H9 (cell line): ENCODE measurements around the gene TMEM187. TPM values are rescaled to one million over a fixed set of nuclear protein-coding genes. Genes with fewer than 3 reads are reported as not detected.
A peak's percentile ranks its signal among the peaks of the same experiment; 100 is the strongest.

Experiments
- DNase-seq: peaks from one replicate; pipeline ENCODE4 v3.0.0-alpha.2; 2017
- H2AFZ ChIP-seq: one replicate; pipeline ENCODE4 v1.6.1; 2013; ENCODE audit warnings: mild to moderate bottlenecking, low read length, control low read depth, moderate library complexity
- H2AK5ac ChIP-seq: 2 replicates; pipeline ENCODE4 v1.6.1; 2013; ENCODE audit warnings: low read length, control low read depth, mixed read lengths; ENCODE audit not compliant: insufficient read length
- H2BK120ac ChIP-seq: one replicate; pipeline ENCODE4 v1.6.1; 2013; ENCODE audit warnings: low read depth, mild to moderate bottlenecking, low read length, control low read depth, inconsistent platforms; ENCODE audit not compliant: poor library complexity, severe bottlenecking
- H2BK12ac ChIP-seq: 2 replicates; pipeline ENCODE4 v1.6.1; 2013; ENCODE audit warnings: low read length, control low read depth, mixed read lengths, low read depth; ENCODE audit not compliant: insufficient read length
- H2BK15ac ChIP-seq: 2 replicates; pipeline ENCODE4 v1.6.1; 2013; ENCODE audit warnings: low read depth, low read length, control low read depth
- H2BK20ac ChIP-seq: one replicate; pipeline ENCODE4 v1.6.1; 2013; ENCODE audit warnings: low read depth, mild to moderate bottlenecking, low read length, control low read depth, inconsistent platforms; ENCODE audit not compliant: poor library complexity, severe bottlenecking
- H2BK5ac ChIP-seq: 2 replicates; pipeline ENCODE4 v1.6.1; 2013; ENCODE audit warnings: low read length, control low read depth, mixed read lengths; ENCODE audit not compliant: insufficient read length
- H3K14ac ChIP-seq: 2 replicates; pipeline ENCODE4 v1.6.1; 2013; ENCODE audit warnings: low read length, control low read depth; ENCODE audit not compliant: insufficient read depth
- H3K18ac ChIP-seq: 2 replicates; pipeline ENCODE4 v1.6.1; 2013; ENCODE audit warnings: low read depth, mild to moderate bottlenecking, mixed read lengths, low read length, control low read depth; ENCODE audit not compliant: insufficient read length
- H3K23ac ChIP-seq: 2 replicates; pipeline ENCODE4 v1.6.1; 2013; ENCODE audit warnings: low read length, control low read depth, mixed read lengths, low read depth; ENCODE audit not compliant: insufficient read length
- H3K23me2 ChIP-seq: 2 replicates; pipeline ENCODE4 v1.6.1; 2013; ENCODE audit warnings: low read depth, mild to moderate bottlenecking, mixed read lengths, low read length, control low read depth; ENCODE audit not compliant: insufficient read length, poor library complexity, severe bottlenecking
- H3K27ac ChIP-seq: 2 replicates; pipeline ENCODE4 v1.5.1; 2013; ENCODE audit warnings: low read length, control low read depth, mixed read lengths, low read depth; ENCODE audit not compliant: insufficient read length
- H3K27me3 ChIP-seq: 2 replicates; pipeline ENCODE4 v1.6.1; 2013; ENCODE audit warnings: low read length, control low read depth, inconsistent platforms; ENCODE audit not compliant: insufficient read depth
- H3K4ac ChIP-seq: 2 replicates; pipeline ENCODE4 v1.6.1; 2013; ENCODE audit warnings: low read depth, mild to moderate bottlenecking, control low read depth, inconsistent platforms, low read length, moderate library complexity
- H3K4me1 ChIP-seq: 2 replicates; pipeline ENCODE4 v1.6.1; 2013; ENCODE audit warnings: low read length, control low read depth, inconsistent platforms; ENCODE audit not compliant: insufficient read depth
- H3K4me2 ChIP-seq: 2 replicates; pipeline ENCODE4 v1.6.1; 2013; ENCODE audit warnings: low read length, control low read depth, mixed read lengths; ENCODE audit not compliant: insufficient read length, insufficient read depth
- H3K56ac ChIP-seq: 2 replicates; pipeline ENCODE4 v1.6.1; 2013; ENCODE audit warnings: low read depth, mild to moderate bottlenecking, mixed read lengths, low read length, control low read depth; ENCODE audit not compliant: insufficient read length
- H3K79me1 ChIP-seq: 2 replicates; pipeline ENCODE4 v1.6.1; 2013; ENCODE audit warnings: low read depth, mild to moderate bottlenecking, moderate library complexity, low read length, control low read depth, inconsistent platforms; ENCODE audit not compliant: insufficient read depth, poor library complexity, severe bottlenecking
- H3K79me2 ChIP-seq: 2 replicates; pipeline ENCODE4 v1.6.1; 2013; ENCODE audit warnings: low read length, control low read depth, inconsistent platforms; ENCODE audit not compliant: insufficient read depth
- H3K9ac ChIP-seq: 2 replicates; pipeline ENCODE4 v1.6.1; 2013; ENCODE audit warnings: low read length, control low read depth, mixed read lengths; ENCODE audit not compliant: insufficient read length; ENCODE audit errors: extremely low read depth
- H3K9me3 ChIP-seq: one replicate; pipeline ENCODE4 v1.6.1; 2013; ENCODE audit warnings: low read depth, low read length, inconsistent platforms; ENCODE audit not compliant: control insufficient read depth
- H3T11ph ChIP-seq: one replicate; pipeline ENCODE4 v1.6.1; 2013; ENCODE audit warnings: mild to moderate bottlenecking, low read length, control low read depth, inconsistent platforms
- H4K20me1 ChIP-seq: one replicate; pipeline ENCODE4 v1.6.1; 2013; ENCODE audit not compliant: control insufficient read depth, insufficient read length, insufficient read depth
- H4K5ac ChIP-seq: 2 replicates; pipeline ENCODE4 v1.6.1; 2013; ENCODE audit warnings: low read depth, mild to moderate bottlenecking, mixed read lengths, low read length, control low read depth; ENCODE audit not compliant: insufficient read length
- H4K8ac ChIP-seq: replicated peaks from 2 replicates; pipeline ENCODE4 v1.6.1; 2013; ENCODE audit warnings: low read length, control low read depth, mixed read lengths, low read depth; ENCODE audit not compliant: insufficient read length
- H4K91ac ChIP-seq: 2 replicates; pipeline ENCODE4 v1.6.1; 2013; ENCODE audit warnings: low read depth, mild to moderate bottlenecking, moderate library complexity, mixed read lengths, low read length, control low read depth; ENCODE audit not compliant: insufficient read length
- H3K27ac Mint-ChIP-seq, 3 experiments: 2 replicates in 2 of 3; 3 replicates in 1 of 3; pipeline ENCODE4 v1.8.0; 2020 to 2021; ENCODE audit warnings: mixed read lengths in 3 of 3, mild to moderate bottlenecking in 1 of 3, moderate library complexity in 1 of 3
- H3K27me3 Mint-ChIP-seq: 2 replicates; pipeline ENCODE4 v1.8.0; 2021; ENCODE audit warnings: low read depth, mild to moderate bottlenecking, moderate library complexity, mixed read lengths
- H3K36me3 Mint-ChIP-seq, 3 experiments: 2 replicates in 2 of 3; 3 replicates in 1 of 3; pipeline ENCODE4 v1.8.0; 2020 to 2021; ENCODE audit warnings: low read depth in 3 of 3, mixed read lengths in 3 of 3; ENCODE audit not compliant: insufficient read depth in 1 of 3
- H3K4me1 Mint-ChIP-seq, 2 experiments: 2 replicates each; pipeline ENCODE4 v1.8.0; 2020; ENCODE audit warnings: mixed read lengths in 2 of 2
- H3K4me3 Mint-ChIP-seq, 2 experiments: 2 replicates in 1 of 2; 3 replicates in 1 of 2; pipeline ENCODE4 v1.8.0; 2020 to 2021; ENCODE audit warnings: mild to moderate bottlenecking in 2 of 2, mixed read lengths in 2 of 2, moderate library complexity in 1 of 2
- H3K9me3 Mint-ChIP-seq, 2 experiments: 2 replicates in 1 of 2; 3 replicates in 1 of 2; pipeline ENCODE4 v1.8.0; 2020; ENCODE audit warnings: mild to moderate bottlenecking in 2 of 2, mixed read lengths in 2 of 2, moderate library complexity in 1 of 2
- CTCF ChIP-seq: fragments of 200-600 bp; sonication (generic); conservative IDR thresholded peaks from 3 replicates; pipeline ENCODE4 v1.8.0; 2021; ENCODE audit warnings: antibody characterized with exemption, mild to moderate bottlenecking
- WGBS: extraction: QIAGEN DNeasy Blood & Tissue Kit; methylation state at CpG from one replicate; pipeline ENCODE4 v1.1.7; 2013; ENCODE audit warnings: missing lambda C conversion rate, low lambda C conversion rate, mixed read lengths; ENCODE audit not compliant: insufficient read length; ENCODE audit errors: extremely low coverage; 5-methylcytosine and 5-hydroxymethylcytosine counted together
- total RNA-seq: library from RNA; stranded (reverse); gene quantifications from 2 replicates; pipeline ENCODE4 v1.2.1, GENCODE V29; 2021

The TMEM187 gene
- total RNA-seq, 1 experiment from 2014 or later = 2.7 TPM

GRCh38 chrX:154015581-154016264, 43.2 kb downstream of the TMEM187 start:
- Histone ChIP-seq H3K23ac (no peak overlapping the region), H3K18ac (no peak overlapping the region), H2BK5ac (no peak overlapping the region), H2BK15ac (no peak overlapping the region), H4K20me1 (peaks cover 5% of the 10 kb centered on the region), H2BK12ac (no peak overlapping the region), H3K4ac (no peak overlapping the region), H3K79me1 (no peaks in the 10 kb centered on the region), H3K9me3 (no peaks in the 10 kb centered on the region), H2AK5ac (no peak overlapping the region), H3K27me3 (no peaks in the 10 kb centered on the region), H3K27ac (no peak overlapping the region), H3K23me2 (peaks cover 9% of the 10 kb centered on the region), H3K56ac (no peak overlapping the region), H3K14ac (no peak overlapping the region), H2BK20ac (no peak overlapping the region), H3T11ph (no peak overlapping the region), H3K4me2 (no peak overlapping the region), H2BK120ac (no peak overlapping the region), H2AFZ (no peak overlapping the region), H4K8ac (no peak overlapping the region), H3K4me1 (no peaks in the 10 kb centered on the region), H3K79me2 (no peaks in the 10 kb centered on the region), H4K5ac (no peak overlapping the region), H3K9ac (no peak overlapping the region), H4K91ac (no peak overlapping the region)
- H3K27me3 Mint-ChIP-seq = no peaks in the 10 kb centered on the region
- no peak for TF ChIP-seq CTCF
- peaks cover 8 to 18% of the 10 kb centered on the region in 2 experiments for H3K4me1 Mint-ChIP-seq
- H3K27ac Mint-ChIP-seq = peak overlapping the region in 1 of 3 experiments; percentile 61; a peak in 1 of 7 replicates
- peaks cover 6 to 60% (median 16%) of the 10 kb centered on the region in 3 experiments for H3K36me3 Mint-ChIP-seq
- no peak for DNase-seq
- no CpG with 5 or more reads among the region's 16 CpGs for WGBS
- H3K4me3 Mint-ChIP-seq = peak overlapping the region in 1 of 2 experiments; percentile 53; a peak in 1 of 5 replicates
- H3K9me3 Mint-ChIP-seq = peaks cover 53 to 70% of the 10 kb centered on the region in 2 experiments
